Fibroblast of lung (primary cell): ENCODE results near the gene MAP3K1.

Experiments
- CTCF ChIP-seq, 2 donors: IDR thresholded peaks in 1 of 2; conservative IDR thresholded peaks in 1 of 2; 1 replicate in 1 of 2; 2 replicates in 1 of 2; pipeline ENCODE4 v1.5.1; 2011 to 2012; ENCODE audit warnings: low read length in 2 of 2, control low read depth in 1 of 2, inconsistent platforms in 1 of 2, low read depth in 1 of 2, mild to moderate bottlenecking in 1 of 2
- EZH2 ChIP-seq: IDR thresholded peaks from 2 replicates; pipeline ENCODE4 v1.5.1; 2012; ENCODE audit warnings: low read length, control low read depth, mild to moderate bottlenecking; ENCODE audit errors: missing control alignments

- TF ChIP-seq CTCF (conservative IDR thresholded peaks at IDR 0.05 in 1 of 2, IDR thresholded peaks at IDR 0.05 in 1 of 2; ENCODE audit: low read depth in 1 of 2, low read length in 2 of 2) (no peak), EZH2 (no peak)
Observed at GRCh38 chr5:56918054-56918453, 102.7 kb downstream of the MAP3K1 start.
